Activated CD8-positive, alpha-beta memory T cell treated with anti-CD3 and anti-CD28 coated beads, Interleukin-2, amount 10 ng/mL, durations not matched to agents 7 days and 5 days (primary cell): ENCODE results near the gene CUBN. TPM values are rescaled to one million over a fixed set of nuclear protein-coding genes. Genes with fewer than 3 reads are reported as not detected.

Source experiments
- ATAC-seq: fragments of 150-1000 bp; cut with Tn5 transposase; one replicate; pipeline ENCODE4 v1.10.0; 2021; ENCODE audit warnings: moderate library complexity
- CTCF ChIA-PET: fragments of 350-600 bp; sonication (Branson Sonifier 250); formaldehyde crosslinking; loops from one replicate; lab custom pipeline; 2021; ENCODE audit warnings: antibody characterized with exemption; lab: Charles Lee
- DNase-seq: peaks from one replicate; pipeline ENCODE4 v3.0.0-alpha.2; 2020
- H3K27ac Mint-ChIP-seq: one replicate; pipeline ENCODE4 v1.8.0; 2021; ENCODE audit warnings: mild to moderate bottlenecking, mixed read lengths
- H3K27me3 Mint-ChIP-seq: one replicate; pipeline ENCODE4 v1.8.0; 2021; ENCODE audit warnings: mixed read lengths
- H3K36me3 Mint-ChIP-seq: one replicate; pipeline ENCODE4 v1.8.0; 2021; ENCODE audit warnings: mild to moderate bottlenecking, mixed read lengths
- H3K4me1 Mint-ChIP-seq: one replicate; pipeline ENCODE4 v1.8.0; 2021; ENCODE audit warnings: mixed read lengths
- H3K4me3 Mint-ChIP-seq: one replicate; pipeline ENCODE4 v1.8.0; 2021; ENCODE audit warnings: mild to moderate bottlenecking, moderate library complexity, mixed read lengths
- H3K9me3 Mint-ChIP-seq: one replicate; pipeline ENCODE4 v1.8.0; 2022; ENCODE audit warnings: low read depth, mixed read lengths
- total RNA-seq, 2 experiments: library from RNA; stranded (reverse); gene quantifications; one replicate each; pipeline ENCODE4 v1.2.3, GENCODE V29; 2021

Gene CUBN
- total RNA-seq, 2 experiments from 2014 or later: 0.56 to 1.1 TPM

- Mint-ChIP-seq H3K9me3 (peaks cover 1% of the 10 kb centered on the region), H3K4me3 (no peak overlapping the region), H3K36me3 (peaks cover 3% of the 10 kb centered on the region), H3K27ac (no peak overlapping the region), H3K4me1 (peaks cover 28% of the 10 kb centered on the region), H3K27me3 (peaks cover 13% of the 10 kb centered on the region)
- no peak for ATAC-seq
- CTCF ChIA-PET: interaction anchor here (1.6 kb wide), 1 partner anchor 9 kb away, joined by 3 read pairs; no protein-coding TSS in a partner anchor
- DNase-seq: no peak
Observed at GRCh38 chr10:16999665-17000451, 129.8 kb downstream of the CUBN start.

DNA sequence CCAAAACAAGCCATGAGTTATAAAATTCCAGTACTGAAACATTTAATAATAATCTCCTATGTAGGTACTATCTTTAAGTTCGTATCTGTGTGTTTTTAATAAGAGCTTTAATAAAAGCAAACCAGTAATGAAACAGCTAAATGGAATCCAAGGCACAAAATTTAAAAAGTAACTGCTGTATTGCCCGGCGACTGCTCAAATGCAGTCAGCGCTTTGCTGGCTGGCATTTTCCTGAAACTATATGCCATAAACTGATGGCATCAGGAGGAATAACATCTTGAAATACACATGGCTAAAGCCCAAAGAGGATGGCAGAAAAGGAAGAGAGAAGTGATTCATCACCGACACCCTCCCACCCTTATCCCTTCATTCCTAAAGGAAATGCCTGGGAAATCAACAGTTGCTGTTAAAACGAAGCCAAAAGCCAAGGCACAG is 133.1 kb downstream of the CUBN start:
- no peak for ATAC-seq
- CTCF ChIA-PET: interaction anchor here (1.5 kb wide), 1 partner anchor 30 kb away, joined by 4 read pairs; no protein-coding TSS in a partner anchor
- peaks cover 7% of the 10 kb centered on the region for H3K27me3 Mint-ChIP-seq

DNA sequence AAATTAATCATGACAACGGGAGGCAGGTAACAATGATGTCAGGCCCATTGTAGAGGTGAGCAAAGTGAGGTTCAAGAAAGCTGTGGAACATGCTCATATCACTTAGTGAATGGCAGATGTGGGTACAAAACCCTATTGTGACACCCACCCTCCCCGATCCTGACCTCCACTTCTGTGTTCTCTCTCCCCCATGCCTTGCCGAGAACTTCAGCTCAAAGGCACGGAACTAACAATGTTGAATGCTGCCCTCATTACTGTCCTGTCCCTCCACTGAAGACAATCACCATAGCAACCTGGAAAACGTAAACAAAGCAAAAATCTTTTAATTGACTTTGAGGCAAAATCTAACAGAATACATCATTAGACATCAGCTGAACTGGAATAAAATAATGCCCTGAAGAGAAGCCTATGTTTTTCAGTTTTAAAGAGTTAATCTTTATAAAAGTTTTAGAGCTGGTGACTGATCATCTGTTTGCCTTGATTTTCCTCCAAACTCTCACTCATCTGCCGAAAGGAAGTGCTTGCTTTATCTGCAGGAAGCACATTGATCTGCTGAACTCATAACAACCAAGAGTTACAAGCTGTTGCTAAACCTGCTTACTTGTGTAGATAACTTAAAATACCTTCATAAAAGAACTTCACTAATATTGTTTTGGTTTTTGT is 133.6 kb downstream of the CUBN start:
- CTCF ChIA-PET: interaction anchor here (1.5 kb wide), 1 partner anchor 30 kb away, joined by 4 read pairs; no protein-coding TSS in a partner anchor
- peaks cover 2% of the 10 kb centered on the region for H3K36me3 Mint-ChIP-seq
- H3K27me3 Mint-ChIP-seq: peaks cover 11% of the 10 kb centered on the region
- H3K27ac Mint-ChIP-seq: no peak overlapping the region
- ATAC-seq (no peak), DNase-seq (no peak)
- no peaks in the 10 kb centered on the region for H3K9me3 Mint-ChIP-seq
- H3K4me3 Mint-ChIP-seq: no peak overlapping the region
- no peaks in the 10 kb centered on the region for H3K4me1 Mint-ChIP-seq

More for the DNA sequence above, 133.1 kb downstream of the CUBN start:
- no peak for DNase-seq
- no peak overlapping the region for H3K27ac Mint-ChIP-seq
- no peak overlapping the region for H3K4me3 Mint-ChIP-seq
- H3K36me3 Mint-ChIP-seq: peaks cover 2% of the 10 kb centered on the region
- H3K4me1 Mint-ChIP-seq: peaks cover 3% of the 10 kb centered on the region
- no peaks in the 10 kb centered on the region for H3K9me3 Mint-ChIP-seq

DNA sequence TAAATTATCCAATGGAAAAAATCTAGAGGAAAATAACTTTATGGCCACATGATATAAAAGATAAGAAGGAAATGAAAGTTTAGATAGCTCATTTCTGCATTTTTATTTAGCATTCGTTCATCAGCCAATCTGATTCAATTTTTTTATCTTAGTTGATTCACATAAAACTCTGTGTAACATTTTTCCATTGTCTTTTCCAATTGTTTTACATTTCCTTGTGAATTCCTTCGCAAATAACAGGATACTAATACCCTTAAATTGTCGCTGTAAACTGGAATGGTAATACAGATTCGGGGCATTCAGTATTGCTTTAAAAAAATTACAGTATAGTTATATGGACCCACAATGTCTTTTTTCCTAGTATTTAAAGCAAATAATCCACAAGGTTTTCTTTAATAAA is 136.4 kb downstream of the CUBN start:
- no peak for ATAC-seq
- Mint-ChIP-seq H3K9me3 (no peaks in the 10 kb centered on the region), H3K4me1 (no peaks in the 10 kb centered on the region), H3K4me3 (no peak overlapping the region), H3K36me3 (peaks cover 2% of the 10 kb centered on the region), H3K27ac (no peak overlapping the region), H3K27me3 (peaks cover 11% of the 10 kb centered on the region)
- DNase-seq: no peak
- CTCF ChIA-PET: no interaction called here

- H3K27ac Mint-ChIP-seq: no peak overlapping the region
- DNase-seq (no peak), ATAC-seq (no peak)
- H3K9me3 Mint-ChIP-seq: no peaks in the 10 kb centered on the region
- H3K4me3 Mint-ChIP-seq: no peak overlapping the region
- CTCF ChIA-PET: no interaction called here
- H3K4me1 Mint-ChIP-seq: no peaks in the 10 kb centered on the region
- H3K36me3 Mint-ChIP-seq: no peaks in the 10 kb centered on the region
- H3K27me3 Mint-ChIP-seq: peaks cover 11% of the 10 kb centered on the region
Observed at GRCh38 chr10:16992611-16993119, 136.9 kb downstream of the CUBN start.

GRCh38 chr10:16991011-16991410 is 138.6 kb downstream of the CUBN start:
- Mint-ChIP-seq H3K4me1 (no peaks in the 10 kb centered on the region), H3K9me3 (no peaks in the 10 kb centered on the region), H3K36me3 (no peaks in the 10 kb centered on the region), H3K27ac (no peak overlapping the region), H3K4me3 (no peak overlapping the region), H3K27me3 (peaks cover 12% of the 10 kb centered on the region)
- DNase-seq (no peak), ATAC-seq (no peak)
- CTCF ChIA-PET: interaction anchor here (1.0 kb wide), 1 partner anchor 10 kb away, joined by 3 read pairs; no protein-coding TSS in a partner anchor

GRCh38 chr10:16989826-16990293 is 139.8 kb downstream of the CUBN start:
- no peak overlapping the region for H3K4me3 Mint-ChIP-seq
- CTCF ChIA-PET: no interaction called here
- H3K4me1 Mint-ChIP-seq: no peaks in the 10 kb centered on the region
- no peak for DNase-seq
- H3K27ac Mint-ChIP-seq: no peak overlapping the region
- no peaks in the 10 kb centered on the region for H3K36me3 Mint-ChIP-seq
- H3K9me3 Mint-ChIP-seq: no peaks in the 10 kb centered on the region
- peaks cover 12% of the 10 kb centered on the region for H3K27me3 Mint-ChIP-seq
- ATAC-seq: no peak

- CTCF ChIA-PET: no interaction called here
- Mint-ChIP-seq H3K4me1 (no peaks in the 10 kb centered on the region), H3K4me3 (no peak overlapping the region), H3K27ac (no peak overlapping the region), H3K9me3 (no peaks in the 10 kb centered on the region), H3K27me3 (peaks cover 12% of the 10 kb centered on the region), H3K36me3 (no peaks in the 10 kb centered on the region)
- no peak for ATAC-seq
- DNase-seq: no peak
Observed at GRCh38 chr10:16988900-16989299, 140.7 kb downstream of the CUBN start.

DNA sequence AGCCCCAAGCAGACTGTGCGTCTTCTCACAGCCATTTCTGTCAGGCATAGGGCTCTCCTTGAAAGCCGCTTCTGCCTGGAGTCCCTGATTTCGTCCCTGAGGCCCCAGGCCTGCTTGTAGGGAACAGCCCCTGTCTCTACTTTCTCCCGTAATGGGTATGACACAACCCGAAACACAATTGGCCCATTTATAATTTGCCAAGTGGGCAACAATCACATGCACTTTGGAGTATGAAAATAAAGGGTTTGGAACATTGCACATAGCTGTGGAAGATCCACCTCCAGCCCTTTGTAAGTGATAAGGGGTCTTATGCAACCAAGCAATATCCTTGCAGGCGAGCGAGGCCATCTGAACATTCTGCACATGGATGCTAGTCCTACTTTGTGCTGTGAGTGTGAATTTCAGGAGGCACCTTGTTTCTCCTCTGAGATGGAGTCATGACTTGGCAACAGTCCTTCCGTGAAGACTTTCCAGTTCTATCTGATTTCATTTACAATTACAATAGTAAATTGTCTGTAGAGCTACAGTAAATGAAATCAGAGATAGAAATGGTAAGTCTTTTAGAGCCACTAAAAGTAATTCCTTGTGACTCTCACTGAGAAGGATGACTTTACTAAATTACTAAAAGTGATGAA is 141.5 kb downstream of the CUBN start:
- CTCF ChIA-PET: no interaction called here
- H3K27ac Mint-ChIP-seq: no peak overlapping the region
- H3K4me3 Mint-ChIP-seq: no peak overlapping the region

GRCh38 chr10:16987206-16987621 is 142.4 kb downstream of the CUBN start:
- Mint-ChIP-seq H3K9me3 (no peaks in the 10 kb centered on the region), H3K4me1 (no peaks in the 10 kb centered on the region), H3K4me3 (no peak overlapping the region), H3K27me3 (peaks cover 6% of the 10 kb centered on the region), H3K36me3 (no peaks in the 10 kb centered on the region), H3K27ac (no peak overlapping the region)
- CTCF ChIA-PET: no interaction called here
- DNase-seq (no peak), ATAC-seq (no peak)

More for the DNA sequence above, 141.5 kb downstream of the CUBN start:
- Mint-ChIP-seq H3K27me3 (peaks cover 12% of the 10 kb centered on the region), H3K4me1 (no peaks in the 10 kb centered on the region), H3K9me3 (no peaks in the 10 kb centered on the region), H3K36me3 (no peaks in the 10 kb centered on the region)
- ATAC-seq (no peak), DNase-seq (no peak)

- Mint-ChIP-seq H3K9me3 (no peaks in the 10 kb centered on the region), H3K36me3 (no peaks in the 10 kb centered on the region), H3K4me3 (no peak overlapping the region), H3K4me1 (no peaks in the 10 kb centered on the region), H3K27me3 (peaks cover 6% of the 10 kb centered on the region), H3K27ac (no peak overlapping the region)
- no peak for ATAC-seq
- CTCF ChIA-PET: no interaction called here
- DNase-seq: no peak
Observed at GRCh38 chr10:16986406-16987205, 143.0 kb downstream of the CUBN start.

- peaks cover 3% of the 10 kb centered on the region for H3K27me3 Mint-ChIP-seq
- no peaks in the 10 kb centered on the region for H3K9me3 Mint-ChIP-seq
- CTCF ChIA-PET: no interaction called here
- no peak overlapping the region for H3K4me3 Mint-ChIP-seq
- DNase-seq: no peak
- no peak overlapping the region for H3K27ac Mint-ChIP-seq
- no peaks in the 10 kb centered on the region for H3K4me1 Mint-ChIP-seq
- no peak for ATAC-seq
- H3K36me3 Mint-ChIP-seq: no peaks in the 10 kb centered on the region
Observed at GRCh38 chr10:16986082-16986405, 143.6 kb downstream of the CUBN start.

- peaks cover 3% of the 10 kb centered on the region for H3K27me3 Mint-ChIP-seq
- H3K4me1 Mint-ChIP-seq: no peaks in the 10 kb centered on the region
- ATAC-seq (no peak), DNase-seq (no peak)
- CTCF ChIA-PET: no interaction called here
- H3K4me3 Mint-ChIP-seq: no peak overlapping the region
- H3K27ac Mint-ChIP-seq: no peak overlapping the region
- no peaks in the 10 kb centered on the region for H3K9me3 Mint-ChIP-seq
- H3K36me3 Mint-ChIP-seq: no peaks in the 10 kb centered on the region
Observed at GRCh38 chr10:16984242-16984641, 145.4 kb downstream of the CUBN start.
